Suprapubic skin (tissue), 4 donors: ENCODE measurements around the gene ATP2A2.

Experiments
- CTCF ChIP-seq, 2 donors: fragments of 200-600 bp in 1 of 2; fragments of 450-650 bp in 1 of 2; sonication (generic) in 1 of 2; IDR thresholded peaks; one replicate each; pipeline ENCODE4 v1.5.1; 2016 to 2019; ENCODE audit warnings: antibody characterized with exemption in 2 of 2, mild to moderate bottlenecking in 1 of 2, moderate library complexity in 1 of 2
- EP300 ChIP-seq: sonication (generic); formaldehyde crosslinking; IDR thresholded peaks from one replicate; pipeline ENCODE4 v1.6.1; 2017; ENCODE audit warnings: antibody characterized with exemption
- POLR2A ChIP-seq, 2 donors: fragments of 450-650 bp; IDR thresholded peaks; one replicate each; pipeline ENCODE4 v1.6.1; 2017; ENCODE audit warnings: antibody characterized with exemption in 2 of 2, mild to moderate bottlenecking in 2 of 2, moderate library complexity in 2 of 2
- POLR2AphosphoS5 ChIP-seq, 3 donors: sonication (generic); formaldehyde crosslinking; IDR thresholded peaks; one replicate each; pipeline ENCODE4 v1.6.1; 2017; ENCODE audit warnings: antibody characterized with exemption in 3 of 3

GRCh38 chr12:110316861-110317260 is 35.8 kb downstream of the ATP2A2 start:
- TF ChIP-seq POLR2AphosphoS5 (IDR thresholded peaks at IDR 0.05) (no peak), CTCF (IDR thresholded peaks at IDR 0.05) (no peak), POLR2A (IDR thresholded peaks at IDR 0.05) (no peak), EP300 (no peak)
